ENCODE data around the gene ADAMTSL1. TPM values are rescaled to one million over a fixed set of nuclear protein-coding genes. Genes with fewer than 3 reads are reported as not detected.

ADAMTSL1 gene
- total RNA-seq, 1 experiment from 2014 or later = 0.94 TPM

GRCh38 chr9:18526685-18527084 lies 52.7 kb downstream of the ADAMTSL1 start:
- H3K9me3 Mint-ChIP-seq = peaks cover 3% of the 10 kb centered on the region; the same call in 1 of the 2 replicates
- no peak overlapping the region for H3K27ac Mint-ChIP-seq
- DNase-seq (ENCODE audit: low spot score) (no peak), ATAC-seq (no peak)
- POLR2A ChIA-PET = interaction anchor here (0.9 kb wide), 1 partner anchor 170 kb away, joined by 4 read pairs; no protein-coding TSS in a partner anchor
- TF ChIP-seq ZNF423 (CRISPR knock-in tag; IDR thresholded peaks at IDR 0.05) = no peak
- no peak for TF ChIP-seq GTF2I (CRISPR knock-in tag; conservative IDR thresholded peaks at IDR 0.05)
- no peak for TF ChIP-seq NR2C2 (CRISPR knock-in tag; IDR thresholded peaks at IDR 0.05)
- TF ChIP-seq, protein P1, sequence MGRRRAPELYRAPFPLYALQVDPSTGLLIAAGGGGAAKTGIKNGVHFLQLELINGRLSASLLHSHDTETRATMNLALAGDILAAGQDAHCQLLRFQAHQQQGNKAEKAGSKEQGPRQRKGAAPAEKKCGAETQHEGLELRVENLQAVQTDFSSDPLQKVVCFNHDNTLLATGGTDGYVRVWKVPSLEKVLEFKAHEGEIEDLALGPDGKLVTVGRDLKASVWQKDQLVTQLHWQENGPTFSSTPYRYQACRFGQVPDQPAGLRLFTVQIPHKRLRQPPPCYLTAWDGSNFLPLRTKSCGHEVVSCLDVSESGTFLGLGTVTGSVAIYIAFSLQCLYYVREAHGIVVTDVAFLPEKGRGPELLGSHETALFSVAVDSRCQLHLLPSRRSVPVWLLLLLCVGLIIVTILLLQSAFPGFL (CRISPR knock-in tag; IDR thresholded peaks at IDR 0.05; ENCODE audit: borderline replicate concordance) = no peak
- TF ChIP-seq ETV6 (CRISPR knock-in tag; IDR thresholded peaks at IDR 0.05) = no peak
- TF ChIP-seq, protein P2, sequence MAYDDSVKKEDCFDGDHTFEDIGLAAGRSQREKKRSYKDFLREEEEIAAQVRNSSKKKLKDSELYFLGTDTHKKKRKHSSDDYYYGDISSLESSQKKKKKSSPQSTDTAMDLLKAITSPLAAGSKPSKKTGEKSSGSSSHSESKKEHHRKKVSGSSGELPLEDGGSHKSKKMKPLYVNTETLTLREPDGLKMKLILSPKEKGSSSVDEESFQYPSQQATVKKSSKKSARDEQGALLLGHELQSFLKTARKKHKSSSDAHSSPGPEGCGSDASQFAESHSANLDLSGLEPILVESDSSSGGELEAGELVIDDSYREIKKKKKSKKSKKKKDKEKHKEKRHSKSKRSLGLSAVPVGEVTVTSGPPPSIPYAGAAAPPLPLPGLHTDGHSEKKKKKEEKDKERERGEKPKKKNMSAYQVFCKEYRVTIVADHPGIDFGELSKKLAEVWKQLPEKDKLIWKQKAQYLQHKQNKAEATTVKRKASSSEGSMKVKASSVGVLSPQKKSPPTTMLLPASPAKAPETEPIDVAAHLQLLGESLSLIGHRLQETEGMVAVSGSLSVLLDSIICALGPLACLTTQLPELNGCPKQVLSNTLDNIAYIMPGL (CRISPR knock-in tag; IDR thresholded peaks at IDR 0.05) = no peak
- peaks cover 7% of the 10 kb centered on the region for H3K4me1 Mint-ChIP-seq
- CTCF ChIA-PET = interaction anchor here (1.1 kb wide), 1 partner anchor 89 kb away, joined by 3 read pairs; no protein-coding TSS in a partner anchor
- no peak overlapping the region for H3K4me3 Mint-ChIP-seq
- H3K36me3 Mint-ChIP-seq = no peaks in the 10 kb centered on the region
- H3K27me3 Mint-ChIP-seq (ENCODE audit: low read depth) = no peaks in the 10 kb centered on the region

DNA sequence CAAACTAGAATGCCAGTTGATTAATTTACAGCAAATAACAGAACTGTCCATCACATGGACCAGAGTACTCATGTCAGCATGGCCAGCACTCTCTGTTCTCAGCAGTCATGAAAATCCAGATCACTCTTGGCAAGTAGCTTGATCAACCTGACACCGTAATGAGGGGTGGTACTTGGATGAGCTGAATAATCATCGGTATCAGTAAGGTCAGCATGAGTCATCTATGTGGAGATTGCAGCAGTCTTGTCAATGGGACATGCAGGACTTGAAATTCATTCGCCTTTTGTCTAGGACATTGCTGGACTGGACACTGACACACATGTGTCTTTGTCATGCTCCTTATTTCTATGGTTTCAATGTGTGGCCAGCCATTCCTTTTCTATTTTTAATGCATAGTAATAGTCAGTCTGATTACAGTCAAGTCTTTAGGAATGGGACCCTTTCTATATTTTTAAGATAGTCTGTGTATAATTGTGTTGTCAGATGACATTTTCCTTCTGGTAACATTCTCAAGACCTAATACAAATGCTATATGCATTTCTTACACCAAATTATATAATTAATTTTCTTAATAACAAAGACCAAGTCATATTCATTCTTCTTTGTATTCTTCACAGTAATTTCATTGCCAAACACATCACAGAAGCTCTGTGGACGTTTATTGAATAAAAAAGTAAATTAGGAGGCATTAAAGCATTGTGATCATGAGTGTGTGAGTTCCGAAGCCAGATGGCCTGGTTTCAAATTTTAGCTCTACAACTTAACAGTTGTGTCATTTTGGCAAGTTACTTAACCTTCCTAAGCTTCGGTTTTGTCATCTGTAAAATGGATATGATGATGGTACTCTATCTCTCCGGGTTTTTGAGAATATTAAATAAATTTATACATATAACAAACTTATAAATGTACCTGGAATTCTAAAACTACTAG lies 57.4 kb downstream of the ADAMTSL1 start:
- Mint-ChIP-seq H3K27ac (no peak overlapping the region), H3K9me3 (peaks cover 38% of the 10 kb centered on the region), H3K4me3 (no peak overlapping the region), H3K36me3 (peaks cover 31% of the 10 kb centered on the region), H3K27me3 (ENCODE audit: low read depth) (peaks cover 7% of the 10 kb centered on the region), H3K4me1 (peaks cover 7% of the 10 kb centered on the region)
- ChIA-PET POLR2A (no interaction called here), CTCF (no interaction called here)
- TF ChIP-seq ARID4B (CRISPR knock-in tag; IDR thresholded peaks at IDR 0.05; ENCODE audit: borderline replicate concordance) = no peak
- no peak for TF ChIP-seq KAT7 (CRISPR knock-in tag; IDR thresholded peaks at IDR 0.05; ENCODE audit: borderline replicate concordance)
- TF ChIP-seq MXD4 (CRISPR knock-in tag; IDR thresholded peaks at IDR 0.05; ENCODE audit: borderline replicate concordance) = no peak
- TF ChIP-seq ZNF423 (CRISPR knock-in tag; IDR thresholded peaks at IDR 0.05) = no peak
- no peak for TF ChIP-seq NFYB (CRISPR knock-in tag; conservative IDR thresholded peaks at IDR 0.05; ENCODE audit: low read depth)
- TF ChIP-seq ELF4 (CRISPR knock-in tag; IDR thresholded peaks at IDR 0.05; ENCODE audit: low read depth) = no peak
- TF ChIP-seq, protein P3, sequence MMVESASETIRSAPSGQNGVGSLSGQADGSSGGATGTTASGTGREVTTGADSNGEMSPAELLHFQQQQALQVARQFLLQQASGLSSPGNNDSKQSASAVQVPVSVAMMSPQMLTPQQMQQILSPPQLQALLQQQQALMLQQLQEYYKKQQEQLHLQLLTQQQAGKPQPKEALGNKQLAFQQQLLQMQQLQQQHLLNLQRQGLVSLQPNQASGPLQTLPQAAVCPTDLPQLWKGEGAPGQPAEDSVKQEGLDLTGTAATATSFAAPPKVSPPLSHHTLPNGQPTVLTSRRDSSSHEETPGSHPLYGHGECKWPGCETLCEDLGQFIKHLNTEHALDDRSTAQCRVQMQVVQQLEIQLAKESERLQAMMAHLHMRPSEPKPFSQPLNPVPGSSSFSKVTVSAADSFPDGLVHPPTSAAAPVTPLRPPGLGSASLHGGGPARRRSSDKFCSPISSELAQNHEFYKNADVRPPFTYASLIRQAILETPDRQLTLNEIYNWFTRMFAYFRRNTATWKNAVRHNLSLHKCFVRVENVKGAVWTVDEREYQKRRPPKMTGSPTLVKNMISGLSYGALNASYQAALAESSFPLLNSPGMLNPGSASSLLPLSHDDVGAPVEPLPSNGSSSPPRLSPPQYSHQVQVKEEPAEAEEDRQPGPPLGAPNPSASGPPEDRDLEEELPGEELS (CRISPR knock-in tag; IDR thresholded peaks at IDR 0.05) = no peak
- no peak for TF ChIP-seq EMX1 (CRISPR knock-in tag; IDR thresholded peaks at IDR 0.05)
- TF ChIP-seq, protein P4, sequence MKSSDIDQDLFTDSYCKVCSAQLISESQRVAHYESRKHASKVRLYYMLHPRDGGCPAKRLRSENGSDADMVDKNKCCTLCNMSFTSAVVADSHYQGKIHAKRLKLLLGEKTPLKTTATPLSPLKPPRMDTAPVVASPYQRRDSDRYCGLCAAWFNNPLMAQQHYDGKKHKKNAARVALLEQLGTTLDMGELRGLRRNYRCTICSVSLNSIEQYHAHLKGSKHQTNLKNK (CRISPR knock-in tag; IDR thresholded peaks at IDR 0.05) = no peak
- TF ChIP-seq NR2C2 (CRISPR knock-in tag; IDR thresholded peaks at IDR 0.05) = no peak
- no peak for TF ChIP-seq SMAD4 (CRISPR knock-in tag; IDR thresholded peaks at IDR 0.05)
- no peak for TF ChIP-seq RORB (CRISPR knock-in tag; IDR thresholded peaks at IDR 0.05)
- no peak for DNase-seq (ENCODE audit: low spot score)
- no peak for ATAC-seq
